Stimulated activated CD4-positive, alpha-beta T cell treated with anti-CD3 and anti-CD28 coated beads, Interleukin-1b, Interleukin-23, amount 100 ng/mL, for 24 hours (primary cell): ENCODE measurements around the gene SSPN.

Experiments used
- DNase-seq, 4 experiments: peaks; one replicate each; pipeline ENCODE4 v3.0.0-alpha.2; 2020; ENCODE audit warnings: low read depth in 4 of 4, low spot score in 1 of 4

SSPN gene, protein sequence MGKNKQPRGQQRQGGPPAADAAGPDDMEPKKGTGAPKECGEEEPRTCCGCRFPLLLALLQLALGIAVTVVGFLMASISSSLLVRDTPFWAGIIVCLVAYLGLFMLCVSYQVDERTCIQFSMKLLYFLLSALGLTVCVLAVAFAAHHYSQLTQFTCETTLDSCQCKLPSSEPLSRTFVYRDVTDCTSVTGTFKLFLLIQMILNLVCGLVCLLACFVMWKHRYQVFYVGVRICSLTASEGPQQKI

DNA sequence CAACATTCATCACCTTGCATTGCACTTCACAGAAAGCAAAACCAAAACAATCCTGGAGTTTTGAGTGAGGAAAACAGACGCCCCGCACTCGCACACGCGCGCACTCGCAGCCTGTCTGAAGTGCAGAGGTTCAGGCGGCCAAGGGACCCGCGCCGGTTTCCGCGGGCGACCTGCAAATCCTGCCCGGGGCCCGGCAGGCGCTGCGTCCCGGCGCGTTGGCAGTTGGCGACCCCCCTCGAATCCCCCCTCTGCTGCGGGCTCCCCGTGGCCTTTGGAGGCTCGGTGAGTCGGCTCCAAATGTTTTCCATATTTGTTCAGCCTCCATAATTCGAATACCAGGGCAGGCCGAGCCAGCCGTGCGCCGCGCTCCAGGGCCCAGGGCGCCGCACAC is at the start of gene SSPN:
Gene SSPN (plus strand): TSS at position 324 of the 391 bp plus-strand sequence. CDS start 100 bp downstream, outside the sequence.
- DNase-seq = no peak

DNA sequence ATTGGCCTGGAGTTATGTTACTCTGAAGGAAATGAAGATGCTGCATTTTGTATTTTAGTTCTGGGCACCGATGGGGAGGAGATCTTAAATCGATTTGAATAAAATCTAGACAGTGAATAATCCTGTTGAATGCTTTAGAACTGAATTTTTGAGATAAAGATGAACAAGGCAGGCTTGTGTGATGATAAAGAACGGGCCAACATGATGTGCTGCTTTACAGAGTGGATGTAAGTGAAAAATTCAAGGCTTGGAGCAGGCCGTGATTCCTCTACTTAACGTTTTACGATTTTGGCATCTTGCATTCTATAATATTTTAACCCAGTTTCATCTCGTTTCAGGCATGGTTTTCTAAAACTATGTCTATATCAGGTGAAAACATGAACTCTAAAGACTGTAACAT is 47.1 kb upstream of the SSPN start:
- DNase-seq = no peak

DNA sequence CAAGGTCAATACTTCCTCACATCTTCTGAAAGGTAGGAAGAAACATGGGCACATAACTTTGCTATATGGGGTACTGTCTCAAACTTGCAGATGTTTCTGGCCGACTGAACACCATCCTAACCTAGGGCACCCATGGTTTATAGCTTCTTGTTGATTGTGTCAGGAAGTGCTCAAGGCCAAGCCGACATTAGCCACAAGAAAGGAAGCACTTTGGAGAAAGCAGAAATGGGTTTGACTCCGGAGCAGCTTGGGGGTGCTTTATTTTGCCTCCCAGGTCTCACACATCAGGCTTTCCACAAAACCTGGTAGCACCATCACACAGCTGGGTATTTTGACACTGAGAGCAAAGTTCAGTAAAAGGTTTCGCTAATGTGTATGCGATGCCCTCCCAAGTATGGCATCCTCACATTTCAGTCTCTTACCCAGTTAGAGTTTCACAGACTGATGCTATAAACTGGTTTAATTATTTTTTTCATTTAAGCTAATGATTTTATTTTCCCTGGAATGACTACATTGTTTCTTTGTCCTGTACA is 45.3 kb upstream of the SSPN start:
- DNase-seq = no peak

GRCh38 chr12:26150736-26151450 is 44.5 kb upstream of the SSPN start:
- no peak for DNase-seq

GRCh38 chr12:26152507-26153102 is 42.8 kb upstream of the SSPN start:
- DNase-seq = no peak

- DNase-seq = no peak
Observed at GRCh38 chr12:26153421-26154154, 41.8 kb upstream of the SSPN start.

- no peak for DNase-seq
Observed at GRCh38 chr12:26156201-26156871, 39.0 kb upstream of the SSPN start.

DNA sequence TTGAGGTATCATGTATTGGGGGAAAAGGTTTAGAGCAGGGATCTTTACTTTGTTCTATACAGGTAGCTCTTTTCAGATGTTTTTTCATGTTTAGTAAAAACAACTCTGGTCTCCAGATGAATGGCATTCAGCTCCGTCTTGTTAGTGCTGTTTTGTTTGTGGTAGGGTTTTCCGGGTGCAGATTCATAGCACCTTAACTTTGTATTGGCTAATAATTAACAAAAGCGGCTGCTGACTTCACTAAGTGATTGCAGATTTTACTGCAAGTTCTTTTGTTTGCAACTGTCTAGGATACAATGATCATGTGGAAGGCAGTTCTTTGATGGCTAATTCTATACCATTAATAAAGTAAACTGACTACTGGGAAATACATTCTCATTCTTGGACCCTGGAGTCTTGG is 38.4 kb upstream of the SSPN start:
- no peak for DNase-seq

DNA sequence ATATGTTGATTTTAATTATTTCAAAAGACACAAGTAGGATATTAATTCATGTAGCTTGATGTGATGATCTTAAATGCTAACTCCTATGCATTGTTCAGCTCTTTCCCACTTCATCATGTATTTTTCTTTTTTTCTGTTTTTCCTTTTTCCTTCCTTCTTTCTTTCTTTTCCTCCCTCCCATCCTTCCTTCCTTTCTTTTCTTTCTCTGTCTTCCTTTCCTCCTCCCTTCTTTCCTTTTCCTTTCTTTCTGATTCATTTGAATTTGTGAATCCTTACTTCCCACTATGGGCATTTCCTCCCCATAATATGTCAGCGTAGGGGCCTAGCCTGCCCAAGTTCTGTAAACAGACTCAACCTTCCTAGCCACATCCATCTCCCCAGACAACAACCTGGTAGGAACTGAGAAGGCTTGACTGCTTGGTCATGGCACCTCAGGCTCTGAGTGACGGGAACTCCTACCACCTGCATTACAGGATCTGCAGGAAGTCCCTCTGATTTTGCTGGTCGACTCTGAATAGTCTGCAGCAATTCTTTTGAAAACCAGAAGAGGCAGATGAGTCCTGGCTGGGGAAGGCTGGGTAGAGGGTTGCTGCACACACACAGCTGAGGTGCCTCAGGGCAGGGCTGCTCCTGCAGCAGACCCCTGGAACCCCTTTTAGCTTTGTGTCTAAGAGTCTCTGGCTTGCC is 37.2 kb upstream of the SSPN start:
- DNase-seq = no peak

DNA sequence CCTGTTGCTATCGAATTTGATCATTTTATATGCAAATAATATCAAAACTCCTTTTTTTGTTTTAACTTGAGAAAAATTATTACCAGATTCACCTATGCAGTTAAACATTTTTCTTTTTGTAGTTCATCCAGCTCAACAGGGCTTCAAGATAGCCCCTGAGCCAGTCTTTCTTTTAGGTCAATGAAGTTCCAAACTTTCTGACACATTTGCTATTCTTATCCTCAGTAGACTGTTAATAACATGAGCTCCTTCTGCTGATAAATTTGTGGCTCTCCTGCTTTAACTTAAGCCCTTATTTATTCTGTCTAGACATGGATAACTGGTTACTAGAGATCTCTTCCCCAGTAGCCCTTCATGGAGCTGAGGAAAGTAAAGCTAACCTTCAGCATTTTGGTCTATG is 33.2 kb upstream of the SSPN start:
- DNase-seq = no peak

DNA sequence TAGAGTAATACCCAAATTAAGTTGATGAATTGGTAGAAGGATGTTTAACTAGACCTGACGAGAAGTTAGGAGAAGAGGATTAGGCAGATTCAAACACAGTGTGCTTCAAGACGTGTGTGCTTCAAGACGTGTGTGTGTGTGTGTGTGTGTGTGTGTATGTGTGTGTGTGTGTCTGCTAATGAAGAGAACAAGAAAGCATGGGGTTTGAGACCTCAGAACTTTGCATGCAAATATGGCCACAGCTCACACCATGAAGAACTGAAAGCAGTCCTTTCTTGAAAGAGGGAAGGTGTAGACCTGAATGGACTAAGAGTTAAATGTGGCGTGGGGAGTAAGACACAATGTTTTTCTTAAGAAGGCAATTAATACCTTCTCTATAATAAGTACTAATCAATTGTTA is 32.5 kb upstream of the SSPN start:
- DNase-seq = no peak

DNA sequence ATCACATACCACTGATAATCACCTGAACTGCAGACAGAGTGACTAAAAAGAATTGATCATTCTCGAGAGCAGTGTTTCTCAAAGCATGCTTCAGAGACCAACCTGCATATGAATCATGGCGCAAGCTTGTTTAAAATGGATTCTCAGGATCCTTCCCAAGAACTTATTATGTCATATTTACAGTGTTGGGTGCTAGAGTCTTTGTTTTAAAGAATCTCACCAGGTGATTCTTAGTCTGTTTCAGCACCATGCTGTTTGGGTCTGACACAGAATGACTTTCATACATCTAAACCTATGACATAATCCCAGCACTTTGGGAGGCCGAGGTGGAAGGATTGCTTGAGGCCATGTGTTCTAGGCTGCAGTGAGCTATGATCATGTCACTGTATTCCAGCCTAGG is 31.3 kb upstream of the SSPN start:
- no peak for DNase-seq

DNA sequence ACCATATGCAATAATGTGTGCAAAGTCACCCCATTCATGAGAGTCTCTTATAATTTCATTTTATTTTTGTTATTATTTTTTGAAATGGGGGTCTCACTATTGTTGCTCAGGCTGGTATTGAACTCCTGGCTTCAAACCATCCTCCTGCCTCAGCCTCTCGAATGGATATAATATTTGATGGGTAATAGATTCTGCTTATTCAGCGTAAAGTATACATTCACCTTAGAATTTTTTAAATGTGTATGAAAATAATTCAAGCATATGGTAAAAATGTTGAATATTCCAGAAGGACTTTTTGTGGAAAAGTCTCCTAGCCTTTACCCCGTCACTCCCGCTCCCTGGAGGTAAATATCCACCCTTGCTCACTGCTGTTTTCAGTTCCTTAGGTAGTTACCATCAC is 23.4 kb upstream of the SSPN start:
- DNase-seq = no peak

GRCh38 chr12:26172539-26172938 is 22.8 kb upstream of the SSPN start:
- no peak for DNase-seq

- no peak for DNase-seq
Observed at GRCh38 chr12:26172946-26173552, 22.3 kb upstream of the SSPN start.

GRCh38 chr12:26176725-26177124 is 18.6 kb upstream of the SSPN start:
- no peak for DNase-seq

DNA sequence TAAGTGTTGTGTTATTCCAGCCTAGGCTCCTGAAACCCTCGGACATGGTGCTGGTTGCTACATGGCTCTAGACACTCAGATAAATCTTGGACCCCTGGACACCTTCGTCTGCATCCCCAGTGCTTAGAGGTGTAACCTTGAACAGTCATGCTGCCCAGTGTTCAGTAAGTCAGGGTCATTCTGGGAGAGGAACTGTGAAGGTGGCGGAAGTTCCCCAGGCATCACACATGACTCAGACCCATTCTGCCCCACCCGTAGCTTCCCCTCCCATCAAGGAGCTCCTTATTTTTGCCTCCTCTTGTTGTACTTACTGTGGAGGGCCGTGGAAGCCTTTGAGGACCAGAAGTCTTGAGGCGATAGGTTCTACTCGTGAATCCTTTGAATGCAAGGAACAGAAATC is 18.1 kb upstream of the SSPN start:
- no peak for DNase-seq

DNA sequence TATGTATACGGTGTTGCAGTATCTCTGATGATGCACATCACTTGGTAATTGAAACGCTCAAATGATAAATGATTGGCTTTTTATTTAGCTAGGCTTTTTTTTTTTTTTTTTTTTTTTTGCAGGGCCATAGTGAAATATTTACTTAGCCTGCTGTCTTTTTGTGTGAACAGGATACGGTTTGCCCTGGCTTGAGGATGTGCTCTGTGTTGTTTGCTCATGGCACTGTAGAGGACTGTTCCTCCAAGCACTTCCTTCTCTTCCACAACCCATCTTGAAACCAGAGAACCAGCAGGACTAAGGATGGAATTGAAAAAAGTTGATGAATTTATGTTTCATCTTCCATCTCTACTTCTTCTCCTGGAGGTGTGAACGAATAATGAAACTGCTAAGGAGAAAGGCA is 15.5 kb upstream of the SSPN start:
- DNase-seq = no peak

- DNase-seq = no peak
Observed at GRCh38 chr12:26182377-26182776, 13.0 kb upstream of the SSPN start.
